Activated naive CD4-positive, alpha-beta T cell treated with anti-CD3 and anti-CD28 coated beads for 36 hours (primary cell): ENCODE measurements around the gene DYRK2. TPM values are rescaled to one million over a fixed set of nuclear protein-coding genes. Genes with fewer than 3 reads are reported as not detected.
"Not testable (repeated sequence)": the region's sequence is repeated elsewhere in the genome, so short reads cannot be mapped to it uniquely, and the experiment has no call there.

ENCODE experiments used
- CTCF ChIA-PET: fragments of 350-600 bp; sonication (Branson Sonifier 250); formaldehyde crosslinking; loops from one replicate; lab custom pipeline; 2021; ENCODE audit warnings: antibody characterized with exemption; lab: Charles Lee
- DNase-seq: peaks from one replicate; pipeline ENCODE4 v3.0.0-alpha.2; 2020
- H3K27ac Mint-ChIP-seq: one replicate; pipeline ENCODE4 v1.8.0; 2021; ENCODE audit warnings: mild to moderate bottlenecking, mixed read lengths
- H3K27me3 Mint-ChIP-seq: one replicate; pipeline ENCODE4 v1.8.0; 2021; ENCODE audit warnings: low read depth, mixed read lengths
- H3K36me3 Mint-ChIP-seq: one replicate; pipeline ENCODE4 v1.8.0; 2021; ENCODE audit warnings: low read depth, mixed read lengths
- H3K4me1 Mint-ChIP-seq: one replicate; pipeline ENCODE4 v1.8.0; 2021; ENCODE audit warnings: low read depth, mixed read lengths
- H3K4me3 Mint-ChIP-seq: one replicate; pipeline ENCODE4 v1.8.0; 2021; ENCODE audit warnings: mild to moderate bottlenecking, moderate library complexity, mixed read lengths
- H3K9me3 Mint-ChIP-seq: one replicate; pipeline ENCODE4 v1.8.0; 2021; ENCODE audit warnings: mixed read lengths
- intact Hi-C: fragments of 100-400 bp; cut with micrococcal nuclease; formaldehyde crosslinking; loops from one replicate; pipeline ENCODE4 v1.15.1; 2023
- total RNA-seq, 2 experiments: library from RNA; stranded (reverse); gene quantifications; one replicate each; pipeline ENCODE4 v1.2.3, GENCODE V29; 2021

The DYRK2 gene
- total RNA-seq, 2 experiments from 2014 or later = 29.3 to 30.0 TPM

DNA sequence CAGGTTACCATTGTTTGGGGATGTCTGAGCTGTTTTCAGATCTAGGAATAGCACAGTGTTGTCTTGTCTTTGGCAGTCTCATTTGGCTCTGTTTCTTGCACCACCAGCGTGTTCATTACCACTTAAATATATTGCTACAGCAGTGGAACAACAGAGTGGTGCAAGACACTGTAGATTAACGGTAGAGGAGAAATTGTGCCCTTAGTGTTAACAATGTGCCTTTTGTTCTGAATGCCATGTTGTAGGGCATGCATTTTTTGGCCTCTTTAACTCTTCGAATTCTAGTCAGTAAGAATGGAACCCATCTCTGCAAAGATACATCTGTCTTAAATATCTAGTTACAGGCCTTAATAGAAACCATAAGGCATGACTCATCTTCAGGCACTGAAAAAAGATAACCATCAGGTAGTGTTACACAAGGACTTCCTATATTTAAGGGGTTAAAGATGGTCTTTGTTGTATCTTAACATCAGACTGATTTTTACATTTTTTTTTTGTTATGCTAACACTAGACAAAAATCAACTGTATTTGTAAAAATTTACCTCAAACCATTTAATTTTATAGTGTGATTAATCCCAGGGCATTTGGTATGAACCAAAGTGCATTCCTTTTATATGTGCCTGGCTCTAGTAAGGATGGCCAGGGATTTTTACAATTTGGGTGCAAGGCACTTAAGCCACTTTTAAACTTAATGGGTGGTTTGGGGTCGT lies 12.9 kb downstream of the DYRK2 start:
- intact Hi-C loops = loop anchor here (5.0 kb wide), 1 partner anchor 499 kb away; no protein-coding TSS in a partner anchor
- H3K4me3 Mint-ChIP-seq = no peak overlapping the region
- peaks cover 27% of the 10 kb centered on the region for H3K36me3 Mint-ChIP-seq
- peaks cover 68% of the 10 kb centered on the region for H3K4me1 Mint-ChIP-seq
- no peak for DNase-seq
- CTCF ChIA-PET = no interaction called here
- H3K9me3 Mint-ChIP-seq = no peaks in the 10 kb centered on the region
- no peak overlapping the region for H3K27ac Mint-ChIP-seq
- H3K27me3 Mint-ChIP-seq = no peaks in the 10 kb centered on the region

DNA sequence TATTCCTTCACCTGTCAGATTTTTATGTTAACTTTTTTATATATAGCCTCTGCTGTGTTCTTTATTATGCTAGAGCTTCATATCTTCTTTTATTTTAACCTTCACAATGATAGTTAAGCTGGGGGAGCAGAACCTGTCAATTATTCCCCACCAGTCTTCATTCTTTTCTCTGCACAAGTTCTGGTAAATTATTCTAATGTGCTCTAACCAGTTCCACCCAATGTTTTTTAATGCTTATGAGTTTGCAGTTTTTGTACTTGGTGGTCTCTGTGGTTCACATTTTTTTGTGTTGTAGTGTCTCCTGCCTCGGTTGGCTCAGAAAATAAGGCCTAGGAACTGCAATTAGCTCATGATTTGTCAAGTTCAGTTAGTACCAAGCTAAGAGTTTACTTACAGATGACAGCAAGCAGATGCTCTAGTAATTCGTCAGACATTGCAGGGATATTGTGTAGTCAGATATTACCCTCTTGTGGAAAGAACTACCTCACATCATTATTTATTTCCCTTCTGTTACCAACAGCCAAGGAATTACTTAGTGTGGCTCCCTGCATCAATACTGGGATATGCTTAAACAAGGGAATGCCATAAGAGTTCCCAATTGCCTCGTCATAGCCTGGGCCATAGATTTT lies 14.5 kb downstream of the DYRK2 start:
- Mint-ChIP-seq H3K27me3 (no peaks in the 10 kb centered on the region), H3K27ac (no peak overlapping the region), H3K36me3 (peaks cover 15% of the 10 kb centered on the region), H3K9me3 (no peaks in the 10 kb centered on the region), H3K4me3 (no peak overlapping the region), H3K4me1 (peaks cover 63% of the 10 kb centered on the region)
- CTCF ChIA-PET = interaction anchor here (0.6 to 0.7 kb wide), 2 partner anchors 179 to 307 kb away, joined by 3 to 4 read pairs; no protein-coding TSS in a partner anchor
- DNase-seq = no peak
- intact Hi-C loops = loop anchor here (5.0 kb wide), 1 partner anchor 501 kb away; no protein-coding TSS in a partner anchor

DNA sequence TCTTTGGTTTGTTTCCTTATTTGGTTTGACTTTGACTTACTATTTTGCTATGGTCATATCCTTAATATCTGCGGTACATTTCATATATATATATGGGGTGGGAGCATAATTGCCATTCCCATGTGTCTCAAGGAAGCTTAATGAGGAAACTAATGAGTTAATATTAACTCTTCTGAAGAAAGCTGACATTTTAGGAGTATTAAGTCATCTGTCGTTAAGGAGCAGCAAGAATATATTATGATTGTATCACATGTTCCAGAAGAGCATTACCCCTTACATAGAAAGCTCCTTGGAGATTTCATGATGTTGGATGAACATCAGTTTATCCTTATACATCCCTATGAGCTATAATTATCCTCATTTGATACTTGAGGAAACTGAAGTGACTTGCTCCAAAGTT lies 15.6 kb downstream of the DYRK2 start:
- intact Hi-C loops = loop anchor here (5.0 kb wide), 1 partner anchor 502 kb away; no protein-coding TSS in a partner anchor
- no peaks in the 10 kb centered on the region for H3K9me3 Mint-ChIP-seq
- DNase-seq = no peak
- no peaks in the 10 kb centered on the region for H3K27me3 Mint-ChIP-seq
- CTCF ChIA-PET = no interaction called here
- H3K4me3 Mint-ChIP-seq = no peak overlapping the region
- H3K36me3 Mint-ChIP-seq = peaks cover 12% of the 10 kb centered on the region
- peaks cover 57% of the 10 kb centered on the region for H3K4me1 Mint-ChIP-seq
- no peak overlapping the region for H3K27ac Mint-ChIP-seq

DNA sequence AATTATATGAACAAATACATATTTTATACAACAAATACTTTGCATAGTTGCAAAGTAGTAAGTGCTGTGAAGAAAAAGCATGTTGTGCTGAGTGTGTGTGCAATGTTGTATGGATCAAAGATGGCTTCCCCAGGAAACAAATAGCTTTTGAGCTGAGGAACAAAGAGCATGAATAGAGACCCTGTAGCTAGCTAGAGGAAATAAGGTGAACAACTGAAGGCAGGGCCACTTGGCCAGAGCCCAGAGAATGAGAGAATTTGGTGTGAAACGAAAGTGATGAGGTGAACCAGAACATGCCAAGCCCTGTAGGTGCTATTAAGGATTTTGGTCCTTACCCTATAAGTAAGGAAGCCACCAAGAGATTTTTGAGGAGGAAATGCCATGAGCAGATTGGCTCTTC lies 17.1 kb downstream of the DYRK2 start:
- DNase-seq = no peak
- intact Hi-C loops = no loop called here
- CTCF ChIA-PET = no interaction called here
- no peak overlapping the region for H3K27ac Mint-ChIP-seq
- peaks cover 10% of the 10 kb centered on the region for H3K36me3 Mint-ChIP-seq
- H3K27me3 Mint-ChIP-seq = no peaks in the 10 kb centered on the region
- H3K4me1 Mint-ChIP-seq = peaks cover 51% of the 10 kb centered on the region
- no peaks in the 10 kb centered on the region for H3K9me3 Mint-ChIP-seq
- H3K4me3 Mint-ChIP-seq = no peak overlapping the region

DNA sequence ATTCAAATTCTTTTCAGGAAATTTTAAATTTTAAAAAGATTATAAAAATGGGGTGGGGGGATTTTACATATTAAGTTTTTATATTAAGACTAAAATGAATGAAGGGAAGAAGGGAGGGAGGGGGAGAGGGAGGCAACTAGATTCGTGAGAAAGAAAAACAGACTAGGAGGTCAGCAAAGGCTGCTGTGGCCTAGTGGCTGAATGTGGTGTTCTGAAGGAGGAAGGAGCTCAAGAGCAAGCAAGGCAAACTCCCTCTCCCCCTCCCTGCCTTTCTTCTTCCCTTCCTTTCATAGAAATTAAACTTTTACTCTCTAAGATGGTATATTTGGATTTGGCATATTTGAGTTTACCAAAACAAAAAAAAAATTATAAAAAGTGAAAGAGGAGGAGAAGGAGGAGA lies 18.1 kb downstream of the DYRK2 start:
- DNase-seq = no peak
- intact Hi-C loops = no loop called here
- Mint-ChIP-seq H3K36me3 (peaks cover 6% of the 10 kb centered on the region), H3K4me1 (peaks cover 43% of the 10 kb centered on the region), H3K4me3 (no peak overlapping the region), H3K27me3 (no peaks in the 10 kb centered on the region), H3K9me3 (no peaks in the 10 kb centered on the region), H3K27ac (no peak overlapping the region)
- CTCF ChIA-PET = no interaction called here

DNA sequence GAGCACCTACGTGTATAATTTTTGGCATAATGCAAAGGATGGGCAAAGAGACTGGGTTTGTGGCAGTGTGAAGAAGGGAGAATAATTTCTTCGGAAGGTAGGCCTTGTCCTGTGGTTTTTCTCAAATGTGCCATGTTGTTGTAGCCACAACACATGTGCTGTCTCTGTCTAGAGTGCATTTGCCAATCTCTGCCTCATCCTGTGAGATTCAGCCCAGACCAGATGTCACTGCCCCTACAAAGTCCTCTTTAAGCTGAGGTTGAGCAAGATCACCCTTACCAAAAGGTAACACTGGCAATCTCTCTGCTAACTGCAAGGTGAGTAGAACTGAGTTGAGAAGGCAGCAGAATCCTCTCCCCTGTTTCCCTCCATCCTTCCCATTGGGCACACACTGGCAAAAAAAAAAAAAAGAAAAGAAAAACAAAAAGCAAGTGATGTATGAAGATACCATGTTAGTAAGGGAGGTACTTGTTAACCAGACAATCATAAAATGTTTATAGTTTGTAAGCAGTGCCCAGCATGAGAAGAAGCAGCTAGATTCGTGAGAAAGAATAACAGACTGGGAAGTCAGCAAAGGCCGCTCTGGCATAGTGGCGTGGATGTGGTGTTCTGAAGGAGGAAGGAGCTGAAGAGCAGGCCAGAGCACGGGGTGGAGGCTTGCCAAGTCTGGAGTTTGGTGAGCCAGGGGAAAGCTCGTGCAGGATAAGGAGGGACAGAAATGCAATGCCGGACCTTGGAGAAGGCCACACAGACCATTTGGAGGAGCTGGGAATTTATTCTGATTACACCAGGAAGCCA lies 18.9 kb downstream of the DYRK2 start:
- H3K4me1 Mint-ChIP-seq = peaks cover 39% of the 10 kb centered on the region
- intact Hi-C loops = no loop called here
- H3K9me3 Mint-ChIP-seq = peaks cover 5% of the 10 kb centered on the region
- CTCF ChIA-PET = interaction anchor here (0.9 kb wide), 1 partner anchor 162 kb away, joined by 3 read pairs; no protein-coding TSS in a partner anchor
- no peak for DNase-seq
- H3K27me3 Mint-ChIP-seq = no peaks in the 10 kb centered on the region
- peaks cover 11% of the 10 kb centered on the region for H3K36me3 Mint-ChIP-seq
- H3K4me3 Mint-ChIP-seq = no peak overlapping the region
- no peak overlapping the region for H3K27ac Mint-ChIP-seq

DNA sequence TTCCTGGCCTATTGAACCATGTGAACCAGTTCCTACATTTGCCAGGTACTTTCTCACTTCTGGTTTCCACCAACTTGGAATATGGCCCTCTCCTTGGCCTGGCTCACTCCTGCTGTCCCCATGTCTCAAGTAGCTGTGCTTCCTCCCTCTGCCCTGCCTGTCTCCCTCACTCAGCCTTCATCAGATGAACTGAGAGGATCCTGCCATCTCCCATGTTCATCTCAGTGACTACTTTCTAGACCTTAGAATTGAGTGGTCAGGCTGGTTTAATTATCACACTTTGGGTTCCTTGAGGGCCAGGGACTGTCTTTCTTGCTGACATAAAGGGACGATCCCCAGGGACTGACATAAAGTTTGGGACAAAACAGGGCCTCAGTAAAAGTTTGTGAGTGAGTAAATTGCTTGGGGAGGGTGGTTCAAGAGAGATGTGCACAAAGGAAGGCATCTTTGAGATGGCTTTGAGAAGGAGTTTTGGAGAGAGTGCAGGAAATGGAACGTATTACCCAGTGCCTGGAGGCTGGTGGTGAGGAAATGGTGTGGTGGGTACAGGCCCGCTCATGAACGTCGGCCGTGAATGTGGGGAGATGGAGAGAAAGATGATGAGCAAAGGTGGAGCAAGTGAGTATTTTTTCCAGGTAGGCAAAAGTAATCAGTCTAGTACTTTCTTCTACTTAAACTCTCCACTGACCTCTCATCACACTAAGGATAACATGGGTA lies 20.8 kb downstream of the DYRK2 start:
- H3K36me3 Mint-ChIP-seq = peaks cover 30% of the 10 kb centered on the region
- no peaks in the 10 kb centered on the region for H3K27me3 Mint-ChIP-seq
- intact Hi-C loops = no loop called here

DNA sequence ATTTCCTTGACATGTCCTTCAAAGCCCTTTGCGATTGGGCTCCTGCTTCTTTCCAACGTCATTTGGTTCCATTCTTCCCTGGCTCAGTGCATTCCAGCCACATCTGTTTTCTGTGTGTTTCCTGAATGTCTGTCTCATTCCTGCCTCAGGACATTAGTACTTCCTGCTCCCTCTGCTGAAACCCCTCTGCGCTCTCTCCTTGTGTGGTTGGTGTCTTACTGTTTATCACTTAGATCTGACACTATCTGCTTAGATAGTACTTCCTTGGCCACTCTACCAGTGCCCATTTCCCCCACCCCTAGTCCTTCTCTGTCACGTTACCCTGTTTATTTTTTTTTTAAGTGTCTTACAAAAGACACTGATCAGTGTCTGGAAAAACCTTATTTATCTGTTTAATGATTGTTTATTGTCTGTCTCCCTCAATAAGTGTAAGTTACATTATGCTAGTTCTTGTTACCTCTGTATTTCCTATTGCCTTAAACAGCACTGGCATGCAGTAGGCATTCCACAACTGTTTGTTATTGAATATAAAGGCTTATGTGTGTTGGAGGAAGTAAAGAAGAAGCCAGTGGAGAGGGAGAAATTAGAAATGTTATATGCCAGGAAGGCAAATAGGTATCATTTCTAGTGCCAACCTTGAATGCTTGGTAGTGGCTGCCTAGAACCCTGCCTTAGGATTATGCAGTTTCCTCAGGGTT lies 21.5 kb downstream of the DYRK2 start:
- H3K27me3 Mint-ChIP-seq = no peaks in the 10 kb centered on the region
- H3K4me3 Mint-ChIP-seq = no peak overlapping the region
- intact Hi-C loops = no loop called here
- H3K9me3 Mint-ChIP-seq = peaks cover 26% of the 10 kb centered on the region
- CTCF ChIA-PET = no interaction called here
- H3K4me1 Mint-ChIP-seq = peaks cover 21% of the 10 kb centered on the region
- H3K27ac Mint-ChIP-seq = no peak overlapping the region
- DNase-seq = no peak
- H3K36me3 Mint-ChIP-seq = peaks cover 33% of the 10 kb centered on the region

More for the DNA sequence above, 20.8 kb downstream of the DYRK2 start:
- CTCF ChIA-PET = no interaction called here
- DNase-seq = no peak
- no peak overlapping the region for H3K27ac Mint-ChIP-seq
- H3K4me1 Mint-ChIP-seq = peaks cover 24% of the 10 kb centered on the region
- no peak overlapping the region for H3K4me3 Mint-ChIP-seq
- H3K9me3 Mint-ChIP-seq = peaks cover 24% of the 10 kb centered on the region

DNA sequence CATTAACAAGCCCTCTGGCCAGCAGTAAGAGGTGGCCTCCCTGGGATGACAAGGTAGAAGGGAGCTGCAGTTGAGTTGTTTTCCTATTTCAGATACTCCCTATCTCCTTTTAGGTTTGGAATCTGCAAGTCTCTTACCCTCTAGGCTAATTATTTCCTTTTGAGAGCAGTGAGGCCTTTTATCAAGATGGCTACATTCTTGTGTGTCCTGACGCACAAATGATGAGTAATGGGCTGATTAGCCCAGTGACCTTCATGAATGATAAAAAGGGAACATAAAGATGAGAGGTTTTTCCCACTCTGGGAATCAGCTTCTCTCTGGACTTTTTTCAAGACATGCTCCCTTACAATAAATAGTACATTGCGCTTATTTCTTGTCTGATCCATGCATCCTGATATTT lies 22.9 kb downstream of the DYRK2 start:
- Mint-ChIP-seq H3K4me1 (peaks cover 17% of the 10 kb centered on the region), H3K27ac (no peak overlapping the region), H3K36me3 (peaks cover 35% of the 10 kb centered on the region), H3K4me3 (no peak overlapping the region), H3K27me3 (no peaks in the 10 kb centered on the region), H3K9me3 (peaks cover 28% of the 10 kb centered on the region)
- no peak for DNase-seq
- CTCF ChIA-PET = no interaction called here
- intact Hi-C loops = no loop called here

DNA sequence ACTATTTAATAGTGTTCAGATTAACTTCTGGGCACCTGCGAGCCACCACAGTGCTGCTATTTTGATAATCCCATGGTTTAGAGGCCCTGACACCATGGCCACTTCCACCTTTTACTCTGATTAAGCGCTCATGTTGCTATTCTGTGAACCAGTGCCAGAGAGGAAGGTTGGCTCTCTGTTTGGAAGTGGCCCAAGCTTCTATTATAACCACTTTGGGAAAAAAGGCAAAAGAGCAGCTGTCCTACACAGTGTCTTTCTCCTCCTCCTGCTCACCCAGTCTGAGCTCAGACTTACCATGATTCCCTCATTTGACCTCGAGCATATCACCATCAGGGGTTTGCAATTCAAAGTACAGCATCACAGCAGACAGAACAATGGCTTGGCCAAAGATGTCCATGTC lies 23.3 kb downstream of the DYRK2 start:
- no peak for DNase-seq
- no peak overlapping the region for H3K4me3 Mint-ChIP-seq
- no peaks in the 10 kb centered on the region for H3K27me3 Mint-ChIP-seq
- peaks cover 28% of the 10 kb centered on the region for H3K9me3 Mint-ChIP-seq
- H3K27ac Mint-ChIP-seq = no peak overlapping the region
- H3K36me3 Mint-ChIP-seq = peaks cover 34% of the 10 kb centered on the region
- CTCF ChIA-PET = no interaction called here
- H3K4me1 Mint-ChIP-seq = peaks cover 19% of the 10 kb centered on the region
- intact Hi-C loops = no loop called here

DNA sequence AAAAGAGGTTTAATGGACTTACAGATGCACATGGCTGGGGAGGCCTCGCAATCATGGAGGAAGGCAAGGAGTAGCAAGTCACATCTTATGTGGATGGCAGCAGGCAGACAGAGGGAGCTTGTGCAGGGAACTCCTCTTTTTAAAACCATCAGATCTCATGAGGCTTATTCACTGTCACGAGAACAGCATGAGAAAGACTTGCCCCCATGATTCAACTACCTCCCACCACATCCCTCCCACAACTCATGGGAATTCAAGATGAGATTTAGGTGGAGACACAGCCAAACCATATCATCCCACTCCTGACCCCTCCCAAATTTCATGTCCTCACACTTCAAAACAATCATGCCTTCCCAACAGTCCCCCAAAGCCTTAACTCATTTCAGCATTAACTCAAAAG lies 24.0 kb downstream of the DYRK2 start:
- H3K27me3 Mint-ChIP-seq, H3K4me3 Mint-ChIP-seq, DNase-seq, H3K27ac Mint-ChIP-seq, CTCF ChIA-PET, intact Hi-C loops: not testable (repeated sequence)
- Mint-ChIP-seq H3K4me1 (peaks cover 16% of the 10 kb centered on the region), H3K36me3 (peaks cover 32% of the 10 kb centered on the region), H3K9me3 (peaks cover 28% of the 10 kb centered on the region)
